ENCODE measurements around the gene EPHB1. TPM values are rescaled to one million over a fixed set of nuclear protein-coding genes. Genes with fewer than 3 reads are reported as not detected.

The EPHB1 gene
- polyA plus RNA-seq, 1 of the 3 experiments (the other 2 are of a cell fraction) = 1.2 TPM

DNA sequence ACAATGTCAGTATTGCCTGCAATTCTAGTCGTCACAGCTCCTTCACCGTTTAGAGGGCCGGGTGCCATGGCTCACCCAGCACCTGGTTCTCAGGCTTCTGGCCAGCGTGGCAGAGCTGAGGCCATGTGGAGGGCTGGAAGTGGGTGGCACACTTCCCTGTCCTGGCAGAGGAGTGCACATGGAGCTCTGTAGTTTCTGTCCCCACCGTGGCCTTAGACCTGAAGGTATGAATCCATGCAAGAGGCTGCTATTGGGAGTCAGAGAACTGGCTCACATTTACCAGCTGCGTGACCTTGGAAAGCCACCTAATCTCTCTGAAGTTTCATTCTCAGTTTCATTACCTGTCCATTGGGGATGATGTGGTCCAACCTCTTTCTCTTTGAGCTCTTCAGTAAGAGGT lies 22.2 kb downstream of the EPHB1 start (continued):
- TF ChIP-seq, protein P1, sequence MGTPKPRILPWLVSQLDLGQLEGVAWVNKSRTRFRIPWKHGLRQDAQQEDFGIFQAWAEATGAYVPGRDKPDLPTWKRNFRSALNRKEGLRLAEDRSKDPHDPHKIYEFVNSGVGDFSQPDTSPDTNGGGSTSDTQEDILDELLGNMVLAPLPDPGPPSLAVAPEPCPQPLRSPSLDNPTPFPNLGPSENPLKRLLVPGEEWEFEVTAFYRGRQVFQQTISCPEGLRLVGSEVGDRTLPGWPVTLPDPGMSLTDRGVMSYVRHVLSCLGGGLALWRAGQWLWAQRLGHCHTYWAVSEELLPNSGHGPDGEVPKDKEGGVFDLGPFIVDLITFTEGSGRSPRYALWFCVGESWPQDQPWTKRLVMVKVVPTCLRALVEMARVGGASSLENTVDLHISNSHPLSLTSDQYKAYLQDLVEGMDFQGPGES (IDR thresholded peaks at IDR 0.05; ENCODE audit: low read depth, low read length) = no peak

DNA sequence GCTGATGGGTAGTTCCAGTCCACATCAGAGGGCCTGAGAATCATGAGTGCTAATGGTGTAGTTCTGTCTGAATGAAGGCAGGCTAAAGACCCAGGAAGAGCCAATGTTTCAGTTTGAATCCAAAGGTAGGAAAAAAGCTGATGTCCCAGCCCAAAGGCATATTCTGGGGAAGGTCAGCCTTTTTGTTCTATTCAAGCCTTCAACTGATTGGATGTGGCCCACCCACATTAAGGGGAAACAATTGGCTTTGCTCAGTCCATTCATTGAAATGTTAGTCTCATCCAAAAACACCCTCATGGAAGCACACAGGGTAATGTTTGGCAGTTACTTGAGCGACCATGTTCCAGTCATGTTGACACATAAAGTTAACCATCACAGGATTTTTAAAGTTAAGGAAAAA lies 25.9 kb downstream of the EPHB1 start:
- 50% methylated on average over 1 of the region's 1 CpG for WGBS (ENCODE audit: low lambda C conversion rate)
- Histone ChIP-seq H3K79me2 (ENCODE audit: insufficient read depth) (no peaks in the 10 kb centered on the region), H3K4me2 (no peak overlapping the region), H3K27ac (ENCODE audit: low read depth in 2 of 2, low read length in 1 of 2) (no peak overlapping the region), H3K27me3 (ENCODE audit: insufficient read depth) (no peaks in the 10 kb centered on the region), H3K9me2 (no peaks in the 10 kb centered on the region), H3K4me1 (ENCODE audit: control insufficient read depth in 1 of 2, insufficient read depth in 2 of 2, low read depth in 1 of 2, low read length in 1 of 2) (no peaks in the 10 kb centered on the region), H3K4me3 (ENCODE audit: low read depth in 2 of 2, low read length in 1 of 2) (no peak overlapping the region), H3K9ac (no peak overlapping the region), H3K9me3 (no peaks in the 10 kb centered on the region), H4K20me1 (ENCODE audit: insufficient read depth) (no peaks in the 10 kb centered on the region), H3K36me3 (replicated peaks in 1 of 2; ENCODE audit: control insufficient read depth in 1 of 2, insufficient read depth in 2 of 2, low read length in 1 of 2) (no peaks in the 10 kb centered on the region), H2AFZ (ENCODE audit: low read depth) (no peak overlapping the region), H3F3A (replicated peaks; ENCODE audit: insufficient read depth) (no peaks in the 10 kb centered on the region)
- POLR2A ChIA-PET = no interaction called here
- CTCF ChIA-PET = interaction anchor here (0.7 kb wide), 1 partner anchor 14 kb away, joined by 3 read pairs; no protein-coding TSS in a partner anchor
- DNase-seq = no peak
- TF ChIP-seq JUND (IDR thresholded peaks at IDR 0.05) (no peak), YY1 (IDR thresholded peaks at IDR 0.05; ENCODE audit: low read depth) (no peak), EZH2phosphoT487 (IDR thresholded peaks at IDR 0.05; ENCODE audit: borderline replicate concordance, low read depth) (no peak), FOXM1 (IDR thresholded peaks at IDR 0.05; ENCODE audit: low read depth) (no peak), MXI1 (IDR thresholded peaks at IDR 0.05; ENCODE audit: low read depth, low read length) (no peak), POLR2AphosphoS5 (IDR thresholded peaks at IDR 0.05; ENCODE audit: low read depth, low read length) (no peak), RFX5 (IDR thresholded peaks at IDR 0.05; ENCODE audit: low read length) (no peak), GATA2 (CRISPR knock-in tag; IDR thresholded peaks at IDR 0.05) (no peak), RAD21 (IDR thresholded peaks at IDR 0.05; ENCODE audit: low read length) (no peak), TAF1 (IDR thresholded peaks at IDR 0.05; ENCODE audit: borderline replicate concordance, low read depth, low read length) (no peak)
- TF ChIP-seq, protein P1 (IDR thresholded peaks at IDR 0.05; ENCODE audit: low read depth, low read length) = no peak
- TF ChIP-seq, protein P2, sequence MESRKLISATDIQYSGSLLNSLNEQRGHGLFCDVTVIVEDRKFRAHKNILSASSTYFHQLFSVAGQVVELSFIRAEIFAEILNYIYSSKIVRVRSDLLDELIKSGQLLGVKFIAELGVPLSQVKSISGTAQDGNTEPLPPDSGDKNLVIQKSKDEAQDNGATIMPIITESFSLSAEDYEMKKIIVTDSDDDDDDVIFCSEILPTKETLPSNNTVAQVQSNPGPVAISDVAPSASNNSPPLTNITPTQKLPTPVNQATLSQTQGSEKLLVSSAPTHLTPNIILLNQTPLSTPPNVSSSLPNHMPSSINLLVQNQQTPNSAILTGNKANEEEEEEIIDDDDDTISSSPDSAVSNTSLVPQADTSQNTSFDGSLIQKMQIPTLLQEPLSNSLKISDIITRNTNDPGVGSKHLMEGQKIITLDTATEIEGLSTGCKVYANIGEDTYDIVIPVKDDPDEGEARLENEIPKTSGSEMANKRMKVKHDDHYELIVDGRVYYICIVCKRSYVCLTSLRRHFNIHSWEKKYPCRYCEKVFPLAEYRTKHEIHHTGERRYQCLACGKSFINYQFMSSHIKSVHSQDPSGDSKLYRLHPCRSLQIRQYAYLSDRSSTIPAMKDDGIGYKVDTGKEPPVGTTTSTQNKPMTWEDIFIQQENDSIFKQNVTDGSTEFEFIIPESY (IDR thresholded peaks at IDR 0.05; ENCODE audit: borderline replicate concordance, low read depth) = no peak
- TF ChIP-seq, protein P3, sequence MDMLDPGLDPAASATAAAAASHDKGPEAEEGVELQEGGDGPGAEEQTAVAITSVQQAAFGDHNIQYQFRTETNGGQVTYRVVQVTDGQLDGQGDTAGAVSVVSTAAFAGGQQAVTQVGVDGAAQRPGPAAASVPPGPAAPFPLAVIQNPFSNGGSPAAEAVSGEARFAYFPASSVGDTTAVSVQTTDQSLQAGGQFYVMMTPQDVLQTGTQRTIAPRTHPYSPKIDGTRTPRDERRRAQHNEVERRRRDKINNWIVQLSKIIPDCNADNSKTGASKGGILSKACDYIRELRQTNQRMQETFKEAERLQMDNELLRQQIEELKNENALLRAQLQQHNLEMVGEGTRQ (IDR thresholded peaks at IDR 0.05; ENCODE audit: borderline replicate concordance, low read depth, low read length) = no peak
- TF ChIP-seq, protein P4, sequence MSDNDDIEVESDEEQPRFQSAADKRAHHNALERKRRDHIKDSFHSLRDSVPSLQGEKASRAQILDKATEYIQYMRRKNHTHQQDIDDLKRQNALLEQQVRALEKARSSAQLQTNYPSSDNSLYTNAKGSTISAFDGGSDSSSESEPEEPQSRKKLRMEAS (IDR thresholded peaks at IDR 0.05; ENCODE audit: low read depth) = no peak
- TF ChIP-seq, protein P5, sequence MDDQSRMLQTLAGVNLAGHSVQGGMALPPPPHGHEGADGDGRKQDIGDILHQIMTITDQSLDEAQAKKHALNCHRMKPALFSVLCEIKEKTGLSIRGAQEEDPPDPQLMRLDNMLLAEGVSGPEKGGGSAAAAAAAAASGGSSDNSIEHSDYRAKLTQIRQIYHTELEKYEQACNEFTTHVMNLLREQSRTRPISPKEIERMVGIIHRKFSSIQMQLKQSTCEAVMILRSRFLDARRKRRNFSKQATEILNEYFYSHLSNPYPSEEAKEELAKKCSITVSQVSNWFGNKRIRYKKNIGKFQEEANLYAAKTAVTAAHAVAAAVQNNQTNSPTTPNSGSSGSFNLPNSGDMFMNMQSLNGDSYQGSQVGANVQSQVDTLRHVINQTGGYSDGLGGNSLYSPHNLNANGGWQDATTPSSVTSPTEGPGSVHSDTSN (IDR thresholded peaks at IDR 0.05) = no peak
- TF ChIP-seq, protein P6, sequence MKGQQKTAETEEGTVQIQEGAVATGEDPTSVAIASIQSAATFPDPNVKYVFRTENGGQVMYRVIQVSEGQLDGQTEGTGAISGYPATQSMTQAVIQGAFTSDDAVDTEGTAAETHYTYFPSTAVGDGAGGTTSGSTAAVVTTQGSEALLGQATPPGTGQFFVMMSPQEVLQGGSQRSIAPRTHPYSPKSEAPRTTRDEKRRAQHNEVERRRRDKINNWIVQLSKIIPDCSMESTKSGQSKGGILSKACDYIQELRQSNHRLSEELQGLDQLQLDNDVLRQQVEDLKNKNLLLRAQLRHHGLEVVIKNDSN (IDR thresholded peaks at IDR 0.05; ENCODE audit: borderline replicate concordance, low read depth) = no peak
